ENCODE results near the gene FAM124A.

GRCh38 chr13:51237887-51238286 lies 15.7 kb downstream of the FAM124A start:
- TF ChIP-seq SIN3A (IDR thresholded peaks at IDR 0.05; ENCODE audit: borderline replicate concordance, insufficient read depth, low read depth, low read length) = no peak
- no peak for TF ChIP-seq REST (IDR thresholded peaks at IDR 0.05; ENCODE audit: insufficient read depth in 1 of 2, low read depth in 2 of 2, low read length in 1 of 2)

Measured in Panc1 (cell line).